Measurements from ENCODE around the gene FGFBP2.

DNA sequence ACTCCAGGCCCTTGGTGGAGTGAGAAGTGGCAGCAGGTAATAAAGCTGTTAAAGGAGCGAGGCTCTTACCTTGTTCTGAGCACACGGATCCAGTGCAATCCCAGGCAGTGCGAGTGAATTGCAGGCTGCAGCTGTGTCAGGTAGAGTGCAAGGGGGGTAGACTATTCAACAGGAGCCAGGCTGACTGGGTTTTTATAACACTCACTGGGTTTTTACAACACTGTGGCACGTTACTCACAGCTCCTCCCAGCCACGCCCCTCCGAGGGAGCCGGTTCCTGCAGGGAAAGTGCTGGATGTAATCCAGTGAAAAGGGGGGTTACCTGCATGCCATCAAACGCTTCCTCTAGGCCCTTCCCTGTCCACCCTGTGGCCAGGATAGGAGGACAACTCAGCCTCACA, 24.8 kb downstream of the FGFBP2 start:
- TF ChIP-seq, protein P1, sequence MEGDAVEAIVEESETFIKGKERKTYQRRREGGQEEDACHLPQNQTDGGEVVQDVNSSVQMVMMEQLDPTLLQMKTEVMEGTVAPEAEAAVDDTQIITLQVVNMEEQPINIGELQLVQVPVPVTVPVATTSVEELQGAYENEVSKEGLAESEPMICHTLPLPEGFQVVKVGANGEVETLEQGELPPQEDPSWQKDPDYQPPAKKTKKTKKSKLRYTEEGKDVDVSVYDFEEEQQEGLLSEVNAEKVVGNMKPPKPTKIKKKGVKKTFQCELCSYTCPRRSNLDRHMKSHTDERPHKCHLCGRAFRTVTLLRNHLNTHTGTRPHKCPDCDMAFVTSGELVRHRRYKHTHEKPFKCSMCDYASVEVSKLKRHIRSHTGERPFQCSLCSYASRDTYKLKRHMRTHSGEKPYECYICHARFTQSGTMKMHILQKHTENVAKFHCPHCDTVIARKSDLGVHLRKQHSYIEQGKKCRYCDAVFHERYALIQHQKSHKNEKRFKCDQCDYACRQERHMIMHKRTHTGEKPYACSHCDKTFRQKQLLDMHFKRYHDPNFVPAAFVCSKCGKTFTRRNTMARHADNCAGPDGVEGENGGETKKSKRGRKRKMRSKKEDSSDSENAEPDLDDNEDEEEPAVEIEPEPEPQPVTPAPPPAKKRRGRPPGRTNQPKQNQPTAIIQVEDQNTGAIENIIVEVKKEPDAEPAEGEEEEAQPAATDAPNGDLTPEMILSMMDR (IDR thresholded peaks at IDR 0.05), result no peak
- TF ChIP-seq POLR2A (IDR thresholded peaks at IDR 0.05), result no peak
